Esophagus mucosa (tissue), 1 donor: ENCODE results near the gene FBXW8. TPM values are rescaled to one million over a fixed set of nuclear protein-coding genes. Genes with fewer than 3 reads are reported as not detected.

Experiments
- ATAC-seq: fragments of 200-7000 bp; cut with Tn5 transposase; one replicate; pipeline ENCODE4 v1.9.1; 2020
- total RNA-seq: library from RNA; stranded (reverse); gene quantifications from one replicate; pipeline ENCODE4 v1.2.4, GENCODE V29; 2023
- donor health status: DM: yes; HTN: yes; CAD: no.

The FBXW8 gene
- total RNA-seq, 1 donor from 2014 or later = 8.0 TPM

DNA sequence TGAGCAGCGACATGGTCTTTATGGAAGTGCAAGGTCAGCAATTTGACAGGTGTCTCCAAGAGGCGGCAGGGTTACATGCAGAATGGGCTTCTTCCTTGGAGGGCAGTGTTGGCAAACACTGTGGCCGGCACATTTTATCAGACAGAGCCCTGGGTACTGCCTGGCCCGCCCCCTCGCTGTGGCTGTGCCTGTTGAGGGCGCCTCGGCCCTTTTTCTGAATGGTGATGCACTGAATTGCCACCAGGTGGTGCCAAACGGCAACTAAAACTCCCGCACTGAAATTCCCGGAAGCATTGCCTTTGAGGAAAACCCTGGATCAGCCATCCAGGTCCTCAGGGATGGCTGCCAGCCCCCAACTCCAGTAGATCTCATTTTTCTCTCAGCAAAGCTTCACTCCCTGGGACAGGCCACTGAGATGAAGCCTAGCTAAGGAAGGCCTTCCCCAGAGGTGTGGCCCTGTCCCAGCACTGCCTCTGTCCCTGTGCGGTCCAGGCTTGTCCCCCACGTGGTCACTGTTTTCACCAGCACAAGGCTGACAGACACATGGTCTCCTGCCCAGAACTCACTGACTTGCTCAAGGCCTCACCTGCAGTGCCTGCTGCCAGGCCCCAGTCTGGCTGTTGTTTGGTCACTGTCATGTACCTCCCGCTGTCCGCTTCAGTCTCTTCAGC lies 114.9 kb downstream of the FBXW8 start:
- peak; percentile 72 for ATAC-seq

DNA sequence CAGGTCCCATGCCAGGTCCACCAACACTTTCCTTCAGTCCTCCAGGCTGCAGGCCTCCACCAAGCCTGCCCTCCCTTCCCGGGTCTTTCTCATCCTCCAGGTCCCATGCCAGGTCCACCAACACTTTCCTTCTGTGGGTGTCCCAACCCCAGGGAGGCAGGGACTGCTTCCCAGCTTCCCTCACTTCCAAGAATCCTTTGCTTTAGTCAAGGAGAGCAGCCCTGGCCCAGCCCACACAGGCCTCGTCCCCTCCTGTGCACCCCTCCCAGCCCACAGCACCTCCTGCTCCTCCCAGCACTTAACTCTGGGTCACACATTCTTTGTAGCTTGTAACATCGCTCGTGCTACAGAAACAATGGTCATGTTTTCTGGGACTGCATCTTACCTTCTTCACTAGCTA lies 115.6 kb downstream of the FBXW8 start:
- ATAC-seq = no peak

DNA sequence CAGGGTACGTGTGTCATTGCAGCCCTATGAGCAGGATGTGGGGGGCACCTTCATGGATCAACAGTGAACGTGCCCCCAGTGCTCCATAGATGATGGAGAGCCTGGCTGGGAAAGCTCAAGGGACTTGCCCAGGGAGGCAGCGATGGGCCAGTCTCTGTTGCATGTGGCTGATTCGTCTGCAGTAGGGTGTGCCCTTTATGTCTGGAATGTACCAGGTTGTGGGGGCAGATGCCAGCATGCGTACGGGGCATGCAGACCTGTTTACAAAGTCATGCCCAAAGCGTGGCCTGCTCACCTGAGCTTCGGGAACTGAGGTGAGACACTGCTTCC lies 116.1 kb downstream of the FBXW8 start:
- no peak for ATAC-seq

DNA sequence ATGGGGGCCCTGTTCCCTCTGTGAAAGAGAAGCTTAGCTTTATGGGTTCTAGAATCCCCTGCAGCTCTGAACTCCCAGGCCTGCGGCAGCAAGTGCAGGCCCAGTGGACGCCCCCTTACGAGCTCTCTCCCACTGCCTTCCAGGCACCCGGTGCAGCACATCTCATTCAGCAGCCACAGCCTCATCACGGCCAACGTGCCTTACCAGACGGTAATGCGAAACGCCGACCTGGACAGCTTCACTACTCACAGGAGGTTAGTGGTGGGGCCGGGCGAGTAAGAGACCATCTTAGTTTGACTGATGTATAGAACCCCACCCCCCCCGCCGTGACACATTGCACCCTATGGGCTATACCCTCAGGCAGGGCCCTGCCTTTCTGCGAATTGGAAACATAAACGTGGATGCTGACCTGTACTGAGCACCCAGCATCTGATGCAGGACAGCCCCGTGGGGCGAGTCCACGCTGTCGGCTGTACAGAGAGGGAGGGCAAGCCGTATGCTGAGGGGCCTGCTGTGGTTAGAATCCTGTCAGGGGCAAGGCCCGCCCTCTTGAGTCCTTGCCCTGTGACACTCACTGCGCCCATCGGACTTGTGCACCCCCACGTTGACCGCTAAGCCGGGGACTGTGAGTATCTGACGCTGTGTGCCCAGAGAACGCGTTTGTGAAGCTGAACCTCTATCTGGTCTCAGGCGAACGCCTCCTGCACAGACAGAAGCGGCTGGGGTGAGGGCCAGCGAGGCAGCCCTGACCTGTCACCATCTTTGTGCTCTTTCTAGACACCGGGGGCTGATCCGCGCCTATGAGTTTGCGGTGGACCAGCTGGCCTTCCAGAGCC lies 116.7 kb downstream of the FBXW8 start:
- no peak for ATAC-seq

DNA sequence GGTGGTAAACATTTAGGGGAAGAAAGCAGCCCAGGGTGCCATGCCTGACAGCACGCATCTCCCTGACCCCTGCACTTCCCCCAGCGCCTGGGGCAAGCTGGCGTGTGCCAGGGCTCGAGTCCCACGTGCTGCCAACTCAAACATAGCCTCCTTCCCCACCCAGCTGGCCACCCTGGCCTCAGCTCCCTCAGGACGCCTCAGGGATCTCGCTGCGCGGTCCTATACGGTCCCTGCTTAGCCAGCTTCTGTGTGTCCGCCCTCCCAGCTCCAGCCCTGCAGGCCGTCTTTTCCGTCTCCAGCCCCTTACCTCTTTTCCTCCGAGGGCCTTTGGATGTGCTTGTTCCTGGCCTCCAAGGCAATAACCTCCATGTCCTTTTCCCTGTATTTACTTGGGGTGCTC lies 117.5 kb downstream of the FBXW8 start:
- ATAC-seq = no peak

DNA sequence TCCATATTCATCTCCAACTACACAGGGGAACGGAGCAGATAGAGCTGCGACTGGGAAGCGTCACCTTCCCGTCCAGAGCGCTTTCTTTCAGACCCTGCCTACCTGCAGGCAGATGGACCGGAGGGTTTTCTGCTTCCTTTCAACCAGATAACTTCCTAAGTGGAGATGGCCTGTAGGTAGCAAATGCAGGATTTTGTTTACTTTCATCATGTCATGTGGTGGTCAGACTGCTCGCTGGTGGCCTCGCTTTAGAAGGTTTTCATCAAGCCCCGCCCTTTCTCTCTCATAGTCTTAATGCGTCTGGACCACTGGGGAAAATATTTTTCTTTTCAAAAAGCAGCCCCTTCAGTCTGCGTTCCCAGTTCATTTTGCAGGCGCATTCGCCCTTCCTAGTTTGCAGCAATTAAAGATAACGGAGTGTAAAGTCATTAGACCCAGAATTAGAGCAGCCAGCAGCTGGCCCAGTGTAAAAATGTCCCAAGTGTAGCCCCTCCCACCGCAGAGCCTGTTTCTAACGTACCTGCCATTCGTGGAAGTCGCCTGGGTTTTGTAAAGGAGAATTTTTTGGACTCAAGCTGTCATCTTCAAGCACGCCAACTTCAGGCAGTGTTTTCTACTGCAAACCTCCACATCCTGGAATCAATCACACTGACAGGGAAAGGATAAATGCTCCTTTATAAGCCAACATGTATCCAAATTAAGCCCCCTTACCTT lies 119.6 kb downstream of the FBXW8 start:
- no peak for ATAC-seq

DNA sequence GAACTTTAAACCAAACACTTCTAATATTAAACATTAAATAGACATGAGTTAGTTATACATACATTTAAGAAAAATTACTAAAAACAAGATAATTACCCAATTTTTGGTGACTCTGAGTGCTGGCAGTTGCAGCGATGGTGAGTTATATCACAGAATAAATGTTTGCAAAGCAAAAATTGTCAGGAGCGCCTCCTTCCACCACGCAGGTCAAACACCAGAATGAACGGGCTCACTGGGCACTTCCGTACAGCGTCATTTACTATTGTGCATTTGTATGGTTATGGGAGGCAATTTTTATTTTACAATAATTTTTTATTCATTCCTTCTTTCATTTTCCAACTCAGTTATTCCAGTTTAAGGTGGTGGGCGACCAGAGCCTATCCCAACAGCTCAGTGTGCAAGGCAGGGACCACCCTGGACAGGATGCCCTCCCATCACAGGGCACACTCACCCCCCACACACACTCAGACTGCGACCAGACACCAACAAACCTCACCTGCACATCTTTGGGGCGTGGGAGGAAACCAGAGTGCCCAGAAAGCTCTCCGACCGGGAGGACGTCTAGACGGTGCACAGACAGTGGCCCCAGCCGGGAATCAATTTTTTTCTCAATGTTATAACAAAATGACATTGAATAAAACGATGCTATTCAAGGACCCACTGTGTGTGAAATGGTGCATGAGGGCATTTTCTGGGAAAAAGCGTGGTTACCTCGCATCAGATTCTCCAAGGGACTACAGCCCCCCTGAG lies 121.3 kb downstream of the FBXW8 start:
- ATAC-seq = no peak

DNA sequence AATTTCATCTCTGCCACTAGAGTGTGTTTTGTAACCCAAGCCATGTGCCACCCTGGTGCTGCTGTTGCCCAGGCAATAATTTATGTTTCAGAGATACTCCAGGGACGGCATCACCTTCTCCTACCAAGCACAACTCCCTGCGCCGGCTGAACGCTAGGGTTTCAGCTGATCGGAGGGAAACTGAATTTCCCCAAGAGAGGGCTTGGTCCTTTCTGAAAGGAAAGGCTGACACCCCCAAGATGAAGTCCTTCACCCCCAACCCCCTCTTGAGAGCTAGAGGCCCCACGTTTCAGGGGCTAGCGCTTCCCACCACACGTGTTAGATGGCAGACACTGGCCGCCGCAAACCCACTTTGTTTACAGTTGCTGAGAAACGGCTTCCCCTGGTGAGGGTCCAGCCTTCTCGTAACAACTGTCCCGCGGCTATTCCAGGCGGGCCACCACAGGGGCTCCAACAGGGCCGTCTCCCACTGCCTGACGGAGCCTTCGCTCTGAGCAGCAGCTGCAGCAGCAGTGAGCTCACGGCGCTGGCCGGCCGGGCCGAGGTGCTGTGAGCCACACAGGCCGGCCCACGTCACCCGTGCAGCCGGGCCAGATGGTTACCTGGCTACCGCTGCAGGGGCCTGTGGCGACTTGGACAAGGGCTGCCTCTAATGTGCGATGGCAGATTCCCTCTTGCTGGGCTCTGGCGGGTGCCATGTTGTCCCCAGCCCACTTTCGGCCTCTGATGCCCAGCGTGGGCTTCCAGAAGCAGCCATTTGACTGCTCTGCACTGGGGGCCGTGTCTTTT lies 122.0 kb downstream of the FBXW8 start:
- ATAC-seq = peak; percentile 54

DNA sequence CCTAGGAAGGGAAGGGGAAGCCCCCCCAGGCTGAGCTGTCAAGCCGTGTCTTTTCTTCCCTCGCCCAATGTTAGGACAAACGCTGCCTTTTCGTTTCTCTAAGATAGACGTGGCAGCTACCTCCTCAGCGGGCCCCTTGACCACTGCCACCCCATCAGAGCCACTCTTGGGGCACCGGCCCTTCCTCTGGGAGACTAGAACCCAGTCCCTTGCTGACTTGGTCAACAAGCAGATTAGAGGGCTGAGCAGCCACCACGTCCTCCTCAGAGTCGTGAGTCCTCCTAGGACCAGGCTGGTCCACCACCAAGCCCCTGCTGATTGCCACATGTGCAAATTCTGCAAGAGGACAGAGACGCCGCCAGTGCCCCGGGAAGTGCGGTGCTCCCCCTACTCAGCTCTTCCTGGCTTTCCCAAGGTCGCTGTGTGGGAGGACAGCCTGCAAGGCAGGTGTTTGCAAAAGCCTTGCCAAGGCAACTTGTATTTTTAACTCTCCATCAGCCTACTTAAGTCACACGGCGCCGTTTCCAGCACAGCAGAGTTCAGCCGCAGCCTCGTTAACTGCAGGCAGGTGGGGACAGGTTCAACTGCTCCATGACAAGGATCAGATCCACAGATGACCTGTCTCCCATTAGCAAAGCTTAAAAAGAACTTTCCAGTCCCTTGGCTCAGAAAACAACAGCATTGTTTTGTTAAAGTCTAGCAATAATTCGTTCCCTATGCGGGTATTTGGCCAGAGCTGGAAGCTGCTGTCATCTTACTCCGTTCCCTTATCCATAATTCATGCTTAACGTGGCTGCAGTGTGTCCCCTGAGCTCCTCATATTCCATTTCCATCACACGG lies 122.9 kb downstream of the FBXW8 start:
- ATAC-seq = no peak

DNA sequence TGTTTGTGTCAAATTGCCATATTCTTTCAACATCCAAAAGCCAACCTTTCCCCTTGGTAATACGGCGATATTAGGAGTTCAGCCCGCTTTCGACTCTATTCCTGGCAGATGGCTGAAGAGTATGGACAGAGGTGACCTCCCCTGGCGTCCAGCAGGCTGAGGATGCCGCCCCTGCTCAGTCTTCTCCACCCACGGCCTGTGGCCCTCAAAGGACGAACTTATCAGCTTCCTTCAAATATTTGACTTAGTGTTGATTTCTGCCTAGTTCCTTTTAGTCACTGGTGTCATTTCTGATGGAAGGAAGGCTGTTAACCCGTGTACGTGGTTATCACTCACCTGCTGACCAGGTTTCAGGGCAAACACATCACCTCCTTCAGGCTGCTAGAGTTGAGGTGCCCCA lies 123.5 kb downstream of the FBXW8 start:
- no peak for ATAC-seq

DNA sequence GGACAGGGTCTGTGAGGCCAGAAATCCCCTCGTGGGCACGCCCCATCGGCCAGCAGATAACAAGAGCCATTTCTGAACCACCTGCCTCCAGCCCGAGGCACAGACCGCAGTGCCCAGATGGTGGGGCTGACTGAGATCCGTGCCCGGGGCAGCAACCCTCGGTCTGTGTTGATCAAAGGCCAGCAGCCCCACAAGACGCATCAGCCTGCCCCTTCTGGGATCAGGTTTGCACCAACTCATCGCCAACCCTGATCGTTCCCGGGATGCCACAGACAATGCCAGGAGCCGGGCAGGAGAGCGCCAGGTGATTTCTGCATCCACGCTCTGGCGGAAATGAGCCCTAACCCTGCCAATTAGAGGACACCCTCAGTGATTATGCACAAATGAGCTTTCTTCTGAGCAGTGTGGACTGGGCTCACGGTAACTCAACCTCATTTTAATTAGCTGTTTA lies 124.0 kb downstream of the FBXW8 start:
- ATAC-seq = no peak

DNA sequence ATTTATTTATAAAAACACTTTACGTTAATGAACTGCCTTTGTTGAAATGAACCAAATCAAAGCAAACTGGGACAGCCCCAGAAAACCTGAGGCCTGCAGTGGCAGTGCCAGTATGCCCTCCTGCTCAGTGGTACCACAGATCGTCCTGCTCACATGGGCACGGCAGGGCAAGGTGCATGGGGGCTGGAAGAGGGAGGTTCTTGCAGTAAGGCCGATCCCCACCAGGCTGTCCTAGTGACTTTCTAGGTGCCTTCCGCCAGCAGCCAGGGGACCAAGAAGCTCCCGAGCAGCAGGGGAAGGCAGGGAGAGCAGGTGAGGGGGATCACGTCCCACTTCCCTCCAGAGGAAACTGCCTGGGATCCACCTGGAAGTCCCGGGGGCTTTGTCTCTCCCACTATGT lies 124.5 kb downstream of the FBXW8 start:
- ATAC-seq = no peak

DNA sequence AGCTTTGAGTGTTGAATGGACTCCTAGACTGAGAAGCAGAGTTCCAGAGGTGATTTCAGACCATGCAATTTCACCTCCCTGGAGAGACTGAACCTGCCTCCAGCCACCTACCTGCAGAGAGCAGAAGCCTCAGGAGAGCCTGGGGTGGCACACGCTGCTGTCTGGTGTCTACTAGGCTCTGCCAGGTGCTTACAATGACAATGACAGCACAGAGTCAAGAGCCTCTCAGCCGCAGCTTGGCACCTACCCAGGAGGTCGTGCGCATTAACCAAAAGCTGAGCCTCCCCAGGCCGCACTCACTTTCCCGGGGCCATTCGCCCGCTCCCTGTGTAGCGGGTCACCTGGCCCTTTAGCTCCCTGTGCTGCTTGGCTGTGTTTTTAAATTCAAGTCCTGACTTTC lies 125.3 kb downstream of the FBXW8 start:
- no peak for ATAC-seq

DNA sequence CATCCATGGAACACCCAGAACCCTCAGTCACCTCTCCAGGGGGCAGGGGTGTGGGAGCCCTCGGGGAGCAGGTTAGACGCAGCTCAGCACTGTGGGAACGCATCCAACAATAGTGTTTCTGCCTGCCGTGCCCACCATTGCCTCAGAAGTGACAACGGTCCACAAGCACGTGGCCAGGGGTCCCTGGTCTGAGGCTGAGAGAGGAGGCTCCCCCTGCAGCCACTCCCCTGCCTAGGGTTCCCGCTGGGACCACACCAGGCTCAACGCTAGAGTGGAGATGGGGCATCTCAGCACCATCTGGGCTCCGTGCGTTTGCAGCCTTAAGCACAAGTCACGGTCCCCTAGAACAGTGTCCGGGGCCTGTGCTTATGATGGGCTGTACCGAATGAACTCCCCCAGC lies 125.8 kb downstream of the FBXW8 start:
- ATAC-seq = no peak

DNA sequence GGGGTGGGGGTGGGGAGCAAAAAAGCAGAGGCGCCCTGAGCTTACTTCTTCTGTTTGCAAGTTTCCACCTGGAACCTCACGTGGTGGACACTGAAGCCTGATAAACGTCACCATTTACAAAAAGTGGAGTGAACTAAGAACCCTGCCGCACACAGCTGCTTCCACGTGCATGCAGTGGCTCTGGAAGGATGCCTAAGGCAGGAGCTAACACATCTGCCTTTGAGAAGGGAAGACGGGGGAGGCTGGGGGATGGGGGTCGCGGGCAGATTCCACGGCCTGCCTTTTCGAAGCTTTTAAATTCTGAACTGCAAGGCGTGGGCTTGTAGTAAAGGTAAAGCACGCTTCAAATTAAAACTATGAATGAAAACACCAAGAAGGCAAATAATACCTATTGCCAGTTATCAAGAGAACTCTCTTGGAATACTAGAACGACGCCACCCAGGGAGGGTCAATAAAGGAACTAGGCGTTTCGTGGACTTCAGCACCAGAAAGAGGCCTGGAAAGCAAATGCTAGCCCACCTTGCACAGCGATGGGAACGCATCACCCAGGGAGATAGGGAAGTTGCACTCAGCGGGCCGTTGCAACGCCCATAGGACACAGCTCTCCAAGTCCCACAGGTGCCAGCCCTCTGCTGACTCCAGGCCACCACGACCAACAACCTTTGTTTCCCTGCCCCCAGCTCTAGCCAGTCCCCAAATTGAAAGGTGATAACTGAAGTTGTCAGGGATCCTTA lies 126.7 kb downstream of the FBXW8 start:
- ATAC-seq = no peak

DNA sequence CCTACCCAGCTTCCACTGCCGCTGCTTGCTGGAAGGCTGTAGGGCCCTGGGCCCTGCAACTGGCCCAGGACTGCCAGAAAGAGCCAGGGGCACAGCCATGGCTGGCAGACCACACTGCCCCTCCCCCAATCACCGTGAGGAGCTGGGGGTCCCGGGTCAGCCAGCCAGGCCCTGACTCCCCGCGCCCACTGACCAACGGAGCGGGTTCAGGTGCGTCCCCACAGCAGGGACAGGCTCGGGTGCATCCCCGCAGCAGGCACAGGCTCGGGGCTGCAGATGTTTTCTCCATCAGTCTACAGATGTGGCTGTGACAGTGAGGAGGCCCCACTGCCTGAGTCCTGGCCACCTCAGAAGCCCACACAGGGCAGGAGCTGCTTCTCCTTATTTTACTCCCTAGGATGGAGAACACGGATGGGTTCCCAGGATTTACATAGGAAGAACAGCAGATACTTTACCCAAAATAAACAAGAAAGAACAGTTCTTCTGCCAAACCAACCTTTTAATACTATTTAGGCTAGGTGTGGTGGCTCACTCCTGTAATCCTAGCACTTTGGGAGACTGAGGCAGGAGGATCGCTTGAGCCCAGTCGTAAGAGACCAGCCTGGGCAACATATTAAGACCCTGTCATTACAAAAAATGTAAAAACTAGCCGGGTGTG lies 127.4 kb downstream of the FBXW8 start:
- ATAC-seq = no peak

DNA sequence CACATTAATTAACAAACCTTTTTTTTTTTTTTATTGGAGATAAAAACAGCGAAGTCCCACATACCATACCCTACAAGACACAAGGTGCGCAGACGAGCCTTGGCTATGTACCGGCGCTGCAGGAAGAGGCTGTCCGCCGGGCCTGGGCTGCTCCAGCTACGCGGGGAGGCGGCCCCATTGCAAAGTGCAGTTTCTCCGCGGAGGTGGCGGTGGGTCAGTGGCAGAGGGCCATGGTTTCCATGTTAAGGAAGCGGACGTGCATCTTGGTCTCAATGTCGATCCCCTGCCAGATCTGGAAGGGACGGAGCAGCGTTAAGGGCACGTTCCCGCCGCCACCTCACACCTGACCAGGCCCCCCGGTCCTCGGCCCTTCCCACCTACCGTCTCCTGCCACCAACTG lies 128.2 kb downstream of the FBXW8 start:
- no peak for ATAC-seq

DNA sequence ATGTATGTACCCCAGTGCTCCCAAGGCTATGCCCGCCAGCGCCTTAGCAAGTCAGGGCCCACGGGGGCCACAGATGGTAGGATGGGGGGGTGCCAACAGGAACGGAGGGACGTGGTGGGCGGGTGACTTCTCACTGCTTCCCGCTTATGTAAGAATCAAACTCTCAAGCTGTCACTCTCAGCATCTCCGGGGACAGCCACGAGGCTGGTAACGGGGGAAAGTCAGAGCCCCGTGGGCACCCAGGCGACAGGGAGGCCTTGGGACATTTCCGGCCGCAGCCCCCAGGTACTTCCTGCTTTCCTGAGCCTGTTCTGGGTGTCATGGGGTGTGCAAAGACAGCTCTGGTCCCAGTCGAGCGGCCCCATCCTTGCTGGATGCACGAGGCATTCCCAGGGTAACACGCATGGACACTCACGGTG lies 129.2 kb downstream of the FBXW8 start:
- no peak for ATAC-seq

DNA sequence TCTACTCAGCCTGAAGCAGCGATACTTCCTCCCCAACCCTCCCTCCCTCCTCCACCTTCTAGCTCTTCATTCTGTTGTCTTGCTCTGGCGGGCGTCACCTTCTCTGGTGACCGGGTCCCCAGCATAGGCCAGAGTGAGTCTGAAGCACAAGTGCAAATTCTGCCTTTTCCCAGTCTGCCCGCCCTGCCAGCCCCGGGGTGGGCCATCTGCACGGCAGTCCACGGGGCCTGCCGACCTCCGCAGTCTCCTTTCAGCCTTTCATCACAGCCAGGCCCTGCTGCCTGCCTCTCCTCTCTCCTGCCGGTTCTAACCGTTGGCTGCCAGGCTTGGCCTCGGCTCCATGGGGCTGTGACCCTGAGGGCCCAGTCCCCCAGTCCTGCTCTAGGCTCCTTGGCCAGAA lies 129.7 kb downstream of the FBXW8 start:
- ATAC-seq = no peak

DNA sequence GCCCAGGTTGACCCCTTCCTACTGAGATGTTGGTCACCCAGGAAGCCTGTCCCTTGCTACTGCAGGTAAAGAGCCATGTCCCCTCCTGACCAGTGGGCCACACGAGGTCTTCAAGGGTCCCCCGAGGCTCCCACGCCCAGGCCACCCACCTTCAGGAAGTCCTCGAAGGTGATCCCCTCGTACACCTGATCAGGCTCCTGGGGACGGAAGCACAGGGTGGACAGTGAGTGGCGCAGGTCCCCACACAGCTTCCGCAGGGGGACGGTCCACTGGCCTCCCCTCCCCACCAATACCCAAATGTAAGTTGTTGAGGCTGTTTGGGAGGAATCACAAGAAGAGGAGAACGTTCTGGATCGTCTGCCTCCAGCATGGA lies 131.0 kb downstream of the FBXW8 start:
- ATAC-seq = no peak
